H9 (cell line): Measurements from ENCODE around the gene SLC6A2. TPM values are rescaled to one million over a fixed set of nuclear protein-coding genes. Genes with fewer than 3 reads are reported as not detected.

Source experiments
- DNase-seq: peaks from one replicate; pipeline ENCODE4 v3.0.0-alpha.2; 2017
- H2AFZ ChIP-seq: one replicate; pipeline ENCODE4 v1.6.1; 2013; ENCODE audit warnings: mild to moderate bottlenecking, low read length, control low read depth, moderate library complexity
- H2AK5ac ChIP-seq: 2 replicates; pipeline ENCODE4 v1.6.1; 2013; ENCODE audit warnings: low read length, control low read depth, mixed read lengths; ENCODE audit not compliant: insufficient read length
- H2BK120ac ChIP-seq: one replicate; pipeline ENCODE4 v1.6.1; 2013; ENCODE audit warnings: low read depth, mild to moderate bottlenecking, low read length, control low read depth, inconsistent platforms; ENCODE audit not compliant: poor library complexity, severe bottlenecking
- H2BK12ac ChIP-seq: 2 replicates; pipeline ENCODE4 v1.6.1; 2013; ENCODE audit warnings: low read length, control low read depth, mixed read lengths, low read depth; ENCODE audit not compliant: insufficient read length
- H2BK15ac ChIP-seq: 2 replicates; pipeline ENCODE4 v1.6.1; 2013; ENCODE audit warnings: low read depth, low read length, control low read depth
- H2BK20ac ChIP-seq: one replicate; pipeline ENCODE4 v1.6.1; 2013; ENCODE audit warnings: low read depth, mild to moderate bottlenecking, low read length, control low read depth, inconsistent platforms; ENCODE audit not compliant: poor library complexity, severe bottlenecking
- H2BK5ac ChIP-seq: 2 replicates; pipeline ENCODE4 v1.6.1; 2013; ENCODE audit warnings: low read length, control low read depth, mixed read lengths; ENCODE audit not compliant: insufficient read length
- H3K14ac ChIP-seq: 2 replicates; pipeline ENCODE4 v1.6.1; 2013; ENCODE audit warnings: low read length, control low read depth; ENCODE audit not compliant: insufficient read depth
- H3K18ac ChIP-seq: 2 replicates; pipeline ENCODE4 v1.6.1; 2013; ENCODE audit warnings: low read depth, mild to moderate bottlenecking, mixed read lengths, low read length, control low read depth; ENCODE audit not compliant: insufficient read length
- H3K23ac ChIP-seq: 2 replicates; pipeline ENCODE4 v1.6.1; 2013; ENCODE audit warnings: low read length, control low read depth, mixed read lengths, low read depth; ENCODE audit not compliant: insufficient read length
- H3K23me2 ChIP-seq: 2 replicates; pipeline ENCODE4 v1.6.1; 2013; ENCODE audit warnings: low read depth, mild to moderate bottlenecking, mixed read lengths, low read length, control low read depth; ENCODE audit not compliant: insufficient read length, poor library complexity, severe bottlenecking
- H3K27ac ChIP-seq: 2 replicates; pipeline ENCODE4 v1.5.1; 2013; ENCODE audit warnings: low read length, control low read depth, mixed read lengths, low read depth; ENCODE audit not compliant: insufficient read length
- H3K27me3 ChIP-seq: 2 replicates; pipeline ENCODE4 v1.6.1; 2013; ENCODE audit warnings: low read length, control low read depth, inconsistent platforms; ENCODE audit not compliant: insufficient read depth
- H3K4ac ChIP-seq: 2 replicates; pipeline ENCODE4 v1.6.1; 2013; ENCODE audit warnings: low read depth, mild to moderate bottlenecking, control low read depth, inconsistent platforms, low read length, moderate library complexity
- H3K4me1 ChIP-seq: 2 replicates; pipeline ENCODE4 v1.6.1; 2013; ENCODE audit warnings: low read length, control low read depth, inconsistent platforms; ENCODE audit not compliant: insufficient read depth
- H3K4me2 ChIP-seq: 2 replicates; pipeline ENCODE4 v1.6.1; 2013; ENCODE audit warnings: low read length, control low read depth, mixed read lengths; ENCODE audit not compliant: insufficient read length, insufficient read depth
- H3K56ac ChIP-seq: 2 replicates; pipeline ENCODE4 v1.6.1; 2013; ENCODE audit warnings: low read depth, mild to moderate bottlenecking, mixed read lengths, low read length, control low read depth; ENCODE audit not compliant: insufficient read length
- H3K79me1 ChIP-seq: 2 replicates; pipeline ENCODE4 v1.6.1; 2013; ENCODE audit warnings: low read depth, mild to moderate bottlenecking, moderate library complexity, low read length, control low read depth, inconsistent platforms; ENCODE audit not compliant: insufficient read depth, poor library complexity, severe bottlenecking
- H3K79me2 ChIP-seq: 2 replicates; pipeline ENCODE4 v1.6.1; 2013; ENCODE audit warnings: low read length, control low read depth, inconsistent platforms; ENCODE audit not compliant: insufficient read depth
- H3K9ac ChIP-seq: 2 replicates; pipeline ENCODE4 v1.6.1; 2013; ENCODE audit warnings: low read length, control low read depth, mixed read lengths; ENCODE audit not compliant: insufficient read length; ENCODE audit errors: extremely low read depth
- H3K9me3 ChIP-seq: one replicate; pipeline ENCODE4 v1.6.1; 2013; ENCODE audit warnings: low read depth, low read length, inconsistent platforms; ENCODE audit not compliant: control insufficient read depth
- H3T11ph ChIP-seq: one replicate; pipeline ENCODE4 v1.6.1; 2013; ENCODE audit warnings: mild to moderate bottlenecking, low read length, control low read depth, inconsistent platforms
- H4K20me1 ChIP-seq: one replicate; pipeline ENCODE4 v1.6.1; 2013; ENCODE audit not compliant: control insufficient read depth, insufficient read length, insufficient read depth
- H4K5ac ChIP-seq: 2 replicates; pipeline ENCODE4 v1.6.1; 2013; ENCODE audit warnings: low read depth, mild to moderate bottlenecking, mixed read lengths, low read length, control low read depth; ENCODE audit not compliant: insufficient read length
- H4K8ac ChIP-seq: replicated peaks from 2 replicates; pipeline ENCODE4 v1.6.1; 2013; ENCODE audit warnings: low read length, control low read depth, mixed read lengths, low read depth; ENCODE audit not compliant: insufficient read length
- H4K91ac ChIP-seq: 2 replicates; pipeline ENCODE4 v1.6.1; 2013; ENCODE audit warnings: low read depth, mild to moderate bottlenecking, moderate library complexity, mixed read lengths, low read length, control low read depth; ENCODE audit not compliant: insufficient read length
- H3K27ac Mint-ChIP-seq, 3 experiments: 2 replicates in 2 of 3; 3 replicates in 1 of 3; pipeline ENCODE4 v1.8.0; 2020 to 2021; ENCODE audit warnings: mixed read lengths in 3 of 3, mild to moderate bottlenecking in 1 of 3, moderate library complexity in 1 of 3
- H3K27me3 Mint-ChIP-seq: 2 replicates; pipeline ENCODE4 v1.8.0; 2021; ENCODE audit warnings: low read depth, mild to moderate bottlenecking, moderate library complexity, mixed read lengths
- H3K36me3 Mint-ChIP-seq, 3 experiments: 2 replicates in 2 of 3; 3 replicates in 1 of 3; pipeline ENCODE4 v1.8.0; 2020 to 2021; ENCODE audit warnings: low read depth in 3 of 3, mixed read lengths in 3 of 3; ENCODE audit not compliant: insufficient read depth in 1 of 3
- H3K4me1 Mint-ChIP-seq, 2 experiments: 2 replicates each; pipeline ENCODE4 v1.8.0; 2020; ENCODE audit warnings: mixed read lengths in 2 of 2
- H3K4me3 Mint-ChIP-seq, 2 experiments: 2 replicates in 1 of 2; 3 replicates in 1 of 2; pipeline ENCODE4 v1.8.0; 2020 to 2021; ENCODE audit warnings: mild to moderate bottlenecking in 2 of 2, mixed read lengths in 2 of 2, moderate library complexity in 1 of 2
- H3K9me3 Mint-ChIP-seq, 2 experiments: 2 replicates in 1 of 2; 3 replicates in 1 of 2; pipeline ENCODE4 v1.8.0; 2020; ENCODE audit warnings: mild to moderate bottlenecking in 2 of 2, mixed read lengths in 2 of 2, moderate library complexity in 1 of 2
- WGBS: extraction: QIAGEN DNeasy Blood & Tissue Kit; methylation state at CpG from one replicate; pipeline ENCODE4 v1.1.7; 2013; ENCODE audit warnings: missing lambda C conversion rate, low lambda C conversion rate, mixed read lengths; ENCODE audit not compliant: insufficient read length; ENCODE audit errors: extremely low coverage; 5-methylcytosine and 5-hydroxymethylcytosine counted together
- total RNA-seq: library from RNA; stranded (reverse); gene quantifications from 2 replicates; pipeline ENCODE4 v1.2.1, GENCODE V29; 2021
- TF ChIP-seq, protein P1 (sequence below): fragments of 200-600 bp; sonication (generic); conservative IDR thresholded peaks from 3 replicates; pipeline ENCODE4 v1.8.0; 2021; ENCODE audit warnings: antibody characterized with exemption, mild to moderate bottlenecking

SLC6A2 gene
- total RNA-seq, 1 experiment from 2014 or later: 0.24 TPM

- no peak overlapping the region for H2BK12ac ChIP-seq
- peaks cover 10% of the 10 kb centered on the region for H3K23me2 ChIP-seq
- Mint-ChIP-seq H3K9me3 (peaks cover 0 to 6% of the 10 kb centered on the region in 2 experiments; a peak in 3 of 5 replicates), H3K36me3 (no peaks in the 10 kb centered on the region; a peak in 2 of 7 replicates), H3K27me3 (peaks cover 61% of the 10 kb centered on the region), H3K4me1 (peaks cover 5 to 13% of the 10 kb centered on the region in 2 experiments), H3K4me3 (no peak overlapping the region), H3K27ac (no peak overlapping the region)
- no peaks in the 10 kb centered on the region for H4K20me1 ChIP-seq
- WGBS: no CpG with 5 or more reads among the region's 2 CpGs
- H3K18ac ChIP-seq: no peak overlapping the region
- H2BK120ac ChIP-seq: no peak overlapping the region
- peaks cover 20% of the 10 kb centered on the region; the same call in 1 of the 2 replicates for H3K27me3 ChIP-seq
- H3K4me1 ChIP-seq: no peaks in the 10 kb centered on the region; the same call in 1 of the 2 replicates
- no peak overlapping the region for H4K91ac ChIP-seq
- H2BK20ac ChIP-seq: no peak overlapping the region
- DNase-seq: no peak
- no peaks in the 10 kb centered on the region for H3K79me2 ChIP-seq
- no peak overlapping the region for H3K14ac ChIP-seq
- no peaks in the 10 kb centered on the region for H3K79me1 ChIP-seq
- H2AFZ ChIP-seq: no peak overlapping the region
- no peak overlapping the region for H3T11ph ChIP-seq
- H4K5ac ChIP-seq: no peak overlapping the region
- no peak overlapping the region for H3K27ac ChIP-seq
- H3K56ac ChIP-seq: no peak overlapping the region
- H3K9me3 ChIP-seq: no peaks in the 10 kb centered on the region
- no peak overlapping the region for H3K4me2 ChIP-seq
- no peak overlapping the region for H3K4ac ChIP-seq
- H2BK15ac ChIP-seq: no peak overlapping the region
- TF ChIP-seq, protein P1, sequence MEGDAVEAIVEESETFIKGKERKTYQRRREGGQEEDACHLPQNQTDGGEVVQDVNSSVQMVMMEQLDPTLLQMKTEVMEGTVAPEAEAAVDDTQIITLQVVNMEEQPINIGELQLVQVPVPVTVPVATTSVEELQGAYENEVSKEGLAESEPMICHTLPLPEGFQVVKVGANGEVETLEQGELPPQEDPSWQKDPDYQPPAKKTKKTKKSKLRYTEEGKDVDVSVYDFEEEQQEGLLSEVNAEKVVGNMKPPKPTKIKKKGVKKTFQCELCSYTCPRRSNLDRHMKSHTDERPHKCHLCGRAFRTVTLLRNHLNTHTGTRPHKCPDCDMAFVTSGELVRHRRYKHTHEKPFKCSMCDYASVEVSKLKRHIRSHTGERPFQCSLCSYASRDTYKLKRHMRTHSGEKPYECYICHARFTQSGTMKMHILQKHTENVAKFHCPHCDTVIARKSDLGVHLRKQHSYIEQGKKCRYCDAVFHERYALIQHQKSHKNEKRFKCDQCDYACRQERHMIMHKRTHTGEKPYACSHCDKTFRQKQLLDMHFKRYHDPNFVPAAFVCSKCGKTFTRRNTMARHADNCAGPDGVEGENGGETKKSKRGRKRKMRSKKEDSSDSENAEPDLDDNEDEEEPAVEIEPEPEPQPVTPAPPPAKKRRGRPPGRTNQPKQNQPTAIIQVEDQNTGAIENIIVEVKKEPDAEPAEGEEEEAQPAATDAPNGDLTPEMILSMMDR: 0 out of 3 replicates have a peak, but pooled peaks have one; percentile 15
- no peak overlapping the region for H2BK5ac ChIP-seq
- H2AK5ac ChIP-seq: no peak overlapping the region
- H4K8ac ChIP-seq: no peak overlapping the region
- H3K9ac ChIP-seq: no peak overlapping the region
- no peak overlapping the region for H3K23ac ChIP-seq
Measured at GRCh38 chr16:55660828-55661227, 5.0 kb downstream of the SLC6A2 start.
